Activated naive CD8-positive, alpha-beta T cell treated with anti-CD3 and anti-CD28 coated beads for 36 hours (primary cell): Measurements from ENCODE around the gene PRICKLE2. TPM values are rescaled to one million over a fixed set of nuclear protein-coding genes. Genes with fewer than 3 reads are reported as not detected.

ENCODE experiments used
- DNase-seq: peaks from one replicate; pipeline ENCODE4 v3.0.0; 2021
- H3K27ac Mint-ChIP-seq: one replicate; pipeline ENCODE4 v1.8.0; 2022; ENCODE audit warnings: mild to moderate bottlenecking, moderate library complexity, mixed read lengths
- H3K27me3 Mint-ChIP-seq: one replicate; pipeline ENCODE4 v1.8.0; 2022; ENCODE audit warnings: mild to moderate bottlenecking, mixed read lengths
- H3K36me3 Mint-ChIP-seq: one replicate; pipeline ENCODE4 v1.8.0; 2021; ENCODE audit warnings: mild to moderate bottlenecking, mixed read lengths
- H3K4me1 Mint-ChIP-seq: one replicate; pipeline ENCODE4 v1.8.0; 2021; ENCODE audit warnings: mixed read lengths
- H3K4me3 Mint-ChIP-seq: one replicate; pipeline ENCODE4 v1.8.0; 2022; ENCODE audit warnings: mild to moderate bottlenecking, moderate library complexity, mixed read lengths
- H3K9me3 Mint-ChIP-seq: one replicate; pipeline ENCODE4 v1.8.0; 2022; ENCODE audit warnings: mixed read lengths
- total RNA-seq, 2 experiments: library from RNA; stranded (reverse); gene quantifications; one replicate each; pipeline ENCODE4 v1.2.3, GENCODE V29; 2021

The PRICKLE2 gene
- total RNA-seq, 2 experiments from 2014 or later: not detected

DNA sequence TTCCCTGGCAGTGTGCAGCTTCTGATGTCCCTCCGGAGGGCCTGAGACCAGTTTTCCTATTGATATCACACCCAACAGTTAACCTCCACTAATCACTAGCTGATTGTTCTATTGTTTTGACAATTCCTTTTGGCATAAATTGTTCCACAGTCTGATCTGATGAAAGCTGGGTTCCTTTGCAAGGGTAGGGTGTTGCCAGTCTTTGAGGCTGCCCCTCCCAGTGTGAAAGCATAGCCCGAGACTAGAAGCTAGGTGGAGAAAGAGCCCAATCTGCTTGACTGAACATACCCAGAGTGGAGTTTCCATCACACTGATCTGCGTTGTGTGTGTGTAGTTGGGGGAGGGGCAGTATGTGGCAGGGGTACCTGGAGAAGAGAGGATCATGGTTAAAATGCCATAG, 10.3 kb upstream of the PRICKLE2 start:
- Mint-ChIP-seq H3K9me3 (peaks cover 6% of the 10 kb centered on the region), H3K36me3 (peaks cover 2% of the 10 kb centered on the region), H3K4me1 (no peaks in the 10 kb centered on the region), H3K27ac (no peak overlapping the region), H3K27me3 (peaks cover 7% of the 10 kb centered on the region), H3K4me3 (no peak overlapping the region)
- no peak for DNase-seq

DNA sequence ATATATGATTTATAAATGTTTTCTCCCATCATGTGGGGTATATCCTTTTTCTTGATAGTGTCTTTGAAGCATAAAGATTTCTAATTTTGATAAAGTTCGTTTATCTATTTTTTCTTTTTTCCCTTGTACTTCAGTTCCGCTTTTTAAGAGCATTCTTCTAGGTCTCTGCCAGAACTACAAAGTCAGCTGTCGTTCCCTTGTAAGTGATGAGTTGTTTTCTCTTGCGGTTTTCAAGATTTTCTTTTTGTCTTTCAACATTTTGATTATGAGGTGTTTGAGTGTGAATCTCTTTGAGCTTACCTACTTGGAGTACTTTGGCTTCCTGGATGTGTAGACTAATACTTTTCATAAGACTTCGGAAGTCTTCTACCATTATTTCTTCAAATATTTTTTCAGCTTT, 9.3 kb upstream of the PRICKLE2 start:
- no peak overlapping the region for H3K4me3 Mint-ChIP-seq
- H3K36me3 Mint-ChIP-seq: peaks cover 2% of the 10 kb centered on the region
- H3K4me1 Mint-ChIP-seq: no peaks in the 10 kb centered on the region
- peaks cover 7% of the 10 kb centered on the region for H3K27me3 Mint-ChIP-seq
- DNase-seq: no peak
- no peak overlapping the region for H3K27ac Mint-ChIP-seq
- peaks cover 6% of the 10 kb centered on the region for H3K9me3 Mint-ChIP-seq

DNA sequence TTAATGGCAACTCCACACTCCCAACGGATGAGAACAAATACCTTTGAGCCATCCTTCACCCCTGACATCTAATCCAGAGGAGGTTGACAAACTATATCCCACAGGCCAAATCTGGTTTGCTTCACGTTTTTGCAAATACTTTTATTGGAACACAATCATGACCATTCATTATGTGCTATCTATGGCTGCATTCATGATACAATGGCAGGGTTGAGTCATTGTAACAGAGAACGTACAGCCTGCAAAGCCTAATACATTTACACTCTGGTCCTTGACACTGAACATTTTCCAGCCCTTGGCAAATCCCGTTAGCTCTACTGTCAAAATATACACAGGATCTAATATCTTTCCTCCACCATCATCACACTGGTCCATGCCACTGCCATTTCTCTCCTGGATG, 7.6 kb upstream of the PRICKLE2 start:
- DNase-seq: no peak
- Mint-ChIP-seq H3K27ac (no peak overlapping the region), H3K9me3 (peaks cover 5% of the 10 kb centered on the region), H3K4me3 (no peak overlapping the region), H3K36me3 (peaks cover 1% of the 10 kb centered on the region), H3K4me1 (no peaks in the 10 kb centered on the region), H3K27me3 (peaks cover 4% of the 10 kb centered on the region)

DNA sequence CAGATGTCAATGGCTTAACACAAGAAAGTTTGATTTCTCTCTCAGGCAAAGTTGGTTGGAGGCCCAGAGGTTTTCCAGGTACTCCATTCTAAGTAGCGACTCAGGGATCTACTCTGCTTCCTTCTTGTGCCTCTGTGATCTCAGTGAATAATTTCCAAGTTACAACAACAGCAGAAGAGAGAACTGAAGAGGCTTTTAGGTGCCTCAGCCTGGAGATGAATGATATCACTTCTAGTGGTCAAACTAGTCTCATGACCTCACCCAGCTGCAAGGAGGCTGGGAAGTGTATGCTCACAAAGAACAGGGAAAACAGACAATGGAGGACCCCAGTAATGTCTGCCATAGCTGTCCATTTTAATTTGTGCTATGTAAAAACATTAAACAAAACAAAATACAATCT, 4.6 kb upstream of the PRICKLE2 start:
- DNase-seq: no peak
- H3K36me3 Mint-ChIP-seq: no peaks in the 10 kb centered on the region
- no peak overlapping the region for H3K4me3 Mint-ChIP-seq
- peaks cover 4% of the 10 kb centered on the region for H3K9me3 Mint-ChIP-seq
- no peak overlapping the region for H3K27ac Mint-ChIP-seq
- H3K27me3 Mint-ChIP-seq: peaks cover 17% of the 10 kb centered on the region
- H3K4me1 Mint-ChIP-seq: peaks cover 2% of the 10 kb centered on the region

DNA sequence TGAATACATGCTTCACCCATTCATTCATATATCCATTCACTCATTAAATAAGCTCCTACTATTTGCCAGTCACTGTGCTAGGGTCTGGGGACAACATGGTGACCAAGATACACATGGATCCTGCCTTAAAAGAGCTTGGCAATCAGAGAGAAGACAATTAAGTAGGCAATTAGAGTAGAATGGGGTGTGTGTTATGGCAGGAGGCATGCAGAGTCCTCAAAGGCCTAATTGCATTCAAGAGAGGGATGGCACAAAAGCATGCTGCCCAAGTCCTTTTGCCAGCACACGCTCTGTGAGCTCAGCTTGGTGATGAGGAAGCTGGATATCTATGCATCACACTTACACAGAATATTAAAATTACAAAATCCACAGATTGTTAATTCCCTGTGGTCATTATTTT, 2.8 kb upstream of the PRICKLE2 start:
- H3K27ac Mint-ChIP-seq: no peak overlapping the region
- H3K27me3 Mint-ChIP-seq: peaks cover 26% of the 10 kb centered on the region
- no peaks in the 10 kb centered on the region for H3K36me3 Mint-ChIP-seq

DNA sequence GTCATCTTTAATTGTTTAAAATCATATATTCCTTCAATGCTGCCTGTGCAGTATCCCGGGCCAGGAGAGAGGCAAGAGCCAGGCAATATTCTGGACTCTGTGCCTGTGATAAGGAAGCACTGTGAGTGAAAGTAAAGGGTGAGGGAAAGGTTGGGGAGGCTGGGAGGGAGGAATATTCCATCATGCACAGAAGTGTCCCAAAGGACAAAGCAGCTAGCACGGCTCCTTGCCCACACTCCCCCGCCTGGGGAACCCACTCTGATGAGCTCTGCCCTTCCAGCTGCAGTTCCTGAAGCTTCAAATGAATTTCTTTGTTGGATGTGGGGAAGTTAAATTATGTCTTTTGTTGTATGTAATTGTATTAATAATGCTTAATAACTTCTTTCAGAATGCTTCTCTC, 1.5 kb upstream of the PRICKLE2 start:
- H3K4me1 Mint-ChIP-seq: peaks cover 2% of the 10 kb centered on the region
- no peak overlapping the region for H3K4me3 Mint-ChIP-seq
- H3K36me3 Mint-ChIP-seq: no peaks in the 10 kb centered on the region
- DNase-seq: no peak
- peaks cover 33% of the 10 kb centered on the region for H3K27me3 Mint-ChIP-seq
- H3K9me3 Mint-ChIP-seq: no peaks in the 10 kb centered on the region
- no peak overlapping the region for H3K27ac Mint-ChIP-seq

More for the DNA sequence above, 2.8 kb upstream of the PRICKLE2 start:
- no peak overlapping the region for H3K4me3 Mint-ChIP-seq
- peaks cover 2% of the 10 kb centered on the region for H3K4me1 Mint-ChIP-seq
- no peak for DNase-seq
- H3K9me3 Mint-ChIP-seq: no peaks in the 10 kb centered on the region

DNA sequence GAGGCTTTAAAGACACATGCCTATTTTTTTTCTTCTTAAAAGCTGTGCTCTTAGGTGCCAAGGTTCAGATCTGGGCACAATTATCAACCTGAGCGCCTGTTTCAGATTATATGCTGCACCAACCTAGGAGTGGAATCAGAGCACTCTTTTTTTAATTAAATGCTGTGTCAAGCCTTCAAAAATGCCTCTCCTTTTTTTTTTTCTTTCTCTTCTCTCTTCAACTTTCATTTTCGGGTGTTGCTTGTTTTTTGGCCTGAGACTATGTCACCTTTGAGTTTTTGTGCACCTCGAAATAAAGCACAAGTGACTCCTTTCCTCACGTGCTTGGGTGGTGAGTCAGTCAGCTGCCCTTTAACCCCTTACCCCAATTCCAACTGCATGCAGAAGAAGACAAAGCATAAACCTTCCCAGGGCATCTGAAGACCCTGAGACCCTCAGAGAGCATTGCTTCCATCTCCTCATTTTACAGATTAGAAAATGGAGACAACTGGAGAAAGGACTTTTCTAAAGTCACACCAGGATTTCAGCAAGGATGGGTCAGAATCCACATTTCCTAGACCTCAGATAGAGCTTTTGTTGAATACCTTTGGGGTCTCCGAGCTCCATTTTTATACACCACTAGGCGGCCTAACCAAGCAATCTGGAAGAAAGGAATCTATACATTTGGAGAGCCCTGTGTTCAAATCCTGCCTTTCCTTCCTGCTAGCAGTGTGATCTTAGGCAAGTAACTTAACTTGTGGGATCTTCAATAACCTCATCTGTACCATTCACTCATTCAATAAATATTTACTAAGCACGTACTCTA, 631 bp upstream of the PRICKLE2 start:
- Mint-ChIP-seq H3K4me3 (no peak overlapping the region), H3K27ac (no peak overlapping the region), H3K9me3 (no peaks in the 10 kb centered on the region), H3K27me3 (peaks cover 33% of the 10 kb centered on the region), H3K36me3 (no peaks in the 10 kb centered on the region), H3K4me1 (peaks cover 2% of the 10 kb centered on the region)
- DNase-seq: no peak

DNA sequence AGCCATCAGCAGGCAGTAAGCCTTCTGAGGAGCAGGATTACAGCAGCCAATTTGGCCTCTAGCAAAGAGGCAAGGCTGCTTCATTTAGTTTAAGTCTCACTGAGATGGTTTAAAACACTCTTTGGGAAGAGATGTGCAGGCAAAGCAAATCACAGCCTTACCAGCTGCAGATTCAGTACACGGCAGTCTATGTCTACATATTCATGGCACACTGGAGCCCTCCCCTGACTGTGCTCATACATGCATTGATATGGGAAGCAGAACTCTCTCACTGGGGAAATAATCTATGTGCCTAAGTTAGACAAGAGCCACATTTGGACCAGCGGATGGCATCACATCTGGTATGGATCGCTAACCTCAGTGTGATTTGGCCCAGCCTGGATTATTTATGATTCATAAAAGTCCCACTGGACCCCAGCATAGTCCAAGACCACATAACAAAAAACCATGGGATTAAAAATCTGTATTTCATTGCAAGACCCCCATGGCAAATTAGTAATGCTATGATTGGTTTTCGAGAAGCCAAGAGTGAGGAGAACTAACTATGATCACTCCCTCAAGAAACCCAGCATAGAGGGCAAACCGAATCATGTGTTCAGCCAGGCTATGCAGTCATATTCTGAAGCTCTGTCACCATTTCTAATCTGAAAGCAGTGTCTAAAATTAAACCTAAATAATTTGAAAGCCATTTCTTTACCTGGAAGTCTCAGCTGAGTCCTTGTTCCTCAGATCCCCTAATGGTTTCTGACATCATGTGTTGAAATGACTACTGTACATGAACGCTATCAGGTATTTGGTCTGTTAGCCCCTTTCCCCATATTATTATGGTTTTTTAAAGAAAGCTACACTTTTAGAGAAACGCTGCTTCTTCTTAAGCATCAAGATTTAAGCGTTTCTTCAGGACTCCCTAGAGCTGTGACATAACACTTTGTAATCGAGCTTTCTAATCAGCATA, 1.2 kb downstream of the PRICKLE2 start:
- Mint-ChIP-seq H3K27ac (no peak overlapping the region), H3K4me3 (no peak overlapping the region), H3K36me3 (no peaks in the 10 kb centered on the region), H3K4me1 (peaks cover 2% of the 10 kb centered on the region), H3K9me3 (no peaks in the 10 kb centered on the region), H3K27me3 (peaks cover 33% of the 10 kb centered on the region)
- DNase-seq: no peak

DNA sequence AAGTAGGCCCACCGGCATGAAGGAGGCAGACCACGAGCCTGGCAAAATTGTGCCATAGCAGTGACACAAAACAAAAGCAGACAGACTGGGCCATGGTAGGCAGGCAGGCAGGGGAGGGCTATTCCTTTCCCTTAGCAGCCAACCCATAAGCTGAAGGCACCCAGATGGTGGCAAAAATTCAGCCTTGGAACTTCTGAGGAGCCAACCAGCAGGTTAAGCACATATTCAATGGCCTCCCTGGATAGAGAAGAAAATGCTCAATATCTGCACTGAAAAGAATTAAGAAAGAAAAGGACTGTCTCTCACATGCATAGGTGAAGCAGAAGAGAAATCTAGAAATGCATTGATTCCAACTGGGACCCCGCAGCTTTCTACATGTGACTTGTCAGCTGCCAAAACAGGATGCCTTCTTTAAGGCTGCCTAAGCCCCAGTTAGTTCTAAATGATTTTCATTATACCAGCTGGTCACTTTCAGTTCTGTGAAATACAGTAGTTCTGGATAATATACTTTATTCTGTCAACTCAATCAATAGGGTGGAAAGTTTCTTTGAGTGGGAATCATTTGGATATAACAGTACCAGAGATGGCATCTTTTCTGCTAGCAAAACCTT, 2.7 kb downstream of the PRICKLE2 start:
- DNase-seq: no peak
- no peak overlapping the region for H3K27ac Mint-ChIP-seq
- H3K27me3 Mint-ChIP-seq: peaks cover 33% of the 10 kb centered on the region
- H3K4me1 Mint-ChIP-seq: peaks cover 2% of the 10 kb centered on the region
- H3K4me3 Mint-ChIP-seq: no peak overlapping the region
- H3K9me3 Mint-ChIP-seq: no peaks in the 10 kb centered on the region
- no peaks in the 10 kb centered on the region for H3K36me3 Mint-ChIP-seq

DNA sequence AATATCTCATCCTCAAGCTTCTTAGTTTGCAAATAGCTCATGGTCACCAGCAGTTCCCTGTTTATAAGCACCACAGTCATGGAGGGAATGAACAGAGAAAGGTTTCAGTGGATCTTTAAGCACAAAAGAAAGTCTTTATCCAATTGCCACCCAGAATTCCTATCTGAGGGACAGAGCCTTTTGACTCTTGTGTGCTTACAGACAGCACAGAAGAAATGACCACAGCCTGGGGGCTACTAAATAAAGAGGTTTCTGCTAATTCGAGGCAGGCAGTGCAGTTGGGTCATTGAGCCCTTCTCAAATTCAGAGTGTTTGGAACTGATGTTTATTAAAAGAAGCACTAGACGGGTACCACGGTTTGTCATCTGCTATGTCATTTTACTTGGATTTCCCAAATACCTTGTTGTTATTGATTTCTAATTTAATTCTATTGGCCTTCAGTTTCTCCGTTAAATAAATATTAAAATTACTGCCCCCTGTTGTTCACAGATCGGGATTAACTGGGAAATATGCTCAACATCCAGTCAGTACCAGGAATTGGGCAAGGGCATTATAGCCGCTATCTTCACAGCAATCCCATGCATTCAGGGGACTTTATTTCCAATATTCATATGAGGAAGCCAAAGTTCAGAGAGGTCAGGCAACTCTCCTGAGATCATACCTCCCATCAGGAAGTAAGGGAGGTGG, 3.6 kb downstream of the PRICKLE2 start:
- H3K36me3 Mint-ChIP-seq: no peaks in the 10 kb centered on the region

DNA sequence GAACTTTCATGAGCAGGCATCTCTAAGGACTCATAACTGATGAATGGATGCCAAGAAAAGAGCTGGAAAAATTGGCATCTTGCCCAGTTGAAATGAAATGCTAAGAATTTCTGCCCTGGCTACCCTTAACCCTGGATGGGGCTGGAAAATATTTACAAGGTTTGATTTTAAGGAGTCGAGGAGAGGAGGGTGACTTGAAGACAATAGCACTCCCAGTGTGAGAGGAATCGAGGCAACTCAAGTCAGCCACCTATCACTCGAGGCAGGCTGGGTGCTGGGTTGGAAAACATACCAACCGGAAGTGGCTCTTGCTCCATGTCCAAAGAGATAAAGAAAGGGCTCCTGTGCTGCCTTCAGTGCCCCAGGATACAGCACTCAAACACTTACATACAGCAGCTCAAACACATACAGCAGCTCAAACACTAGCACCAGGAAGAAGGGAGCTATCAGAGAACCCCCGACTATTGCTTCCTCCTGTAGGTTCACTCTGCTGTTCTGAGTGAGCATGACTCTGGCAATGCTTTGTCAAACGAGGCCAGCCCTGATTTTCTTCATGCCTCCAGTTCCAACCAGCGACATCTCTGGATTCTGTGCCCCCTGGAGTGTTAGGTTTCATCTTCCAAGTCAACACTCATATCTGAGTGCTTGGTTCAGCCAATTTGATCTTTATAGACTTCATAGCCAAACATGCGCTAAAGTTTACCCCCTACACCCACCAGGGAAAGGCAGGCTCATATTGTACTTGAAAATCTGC, 4.9 kb downstream of the PRICKLE2 start:
- H3K4me1 Mint-ChIP-seq: no peaks in the 10 kb centered on the region
- no peak overlapping the region for H3K27ac Mint-ChIP-seq
- DNase-seq: no peak
- peaks cover 20% of the 10 kb centered on the region for H3K27me3 Mint-ChIP-seq
- H3K36me3 Mint-ChIP-seq: no peaks in the 10 kb centered on the region
- no peaks in the 10 kb centered on the region for H3K9me3 Mint-ChIP-seq
- H3K4me3 Mint-ChIP-seq: no peak overlapping the region

More for the DNA sequence above, 3.6 kb downstream of the PRICKLE2 start:
- H3K9me3 Mint-ChIP-seq: no peaks in the 10 kb centered on the region
- no peak overlapping the region for H3K27ac Mint-ChIP-seq
- H3K4me1 Mint-ChIP-seq: peaks cover 2% of the 10 kb centered on the region
- H3K4me3 Mint-ChIP-seq: no peak overlapping the region
- DNase-seq: no peak
- H3K27me3 Mint-ChIP-seq: peaks cover 28% of the 10 kb centered on the region

DNA sequence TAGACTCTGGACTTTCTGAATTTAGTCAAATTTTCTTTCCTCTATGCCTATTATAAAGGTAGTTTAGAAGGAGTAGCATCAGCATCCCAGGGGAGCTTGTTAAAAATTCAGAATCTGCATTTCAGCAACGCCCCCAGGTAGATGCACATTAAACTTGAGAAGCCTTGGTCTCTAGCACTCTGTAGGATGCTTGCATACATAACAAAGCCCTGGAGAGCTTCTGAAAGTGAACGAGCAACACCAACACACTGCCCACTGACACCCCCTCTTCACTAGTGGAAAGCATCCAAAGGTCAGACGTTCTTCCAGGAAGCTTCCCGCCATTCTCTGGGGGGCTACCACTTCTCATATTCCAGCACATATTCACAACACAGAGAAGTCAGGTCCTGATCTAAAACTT, 6.5 kb downstream of the PRICKLE2 start:
- Mint-ChIP-seq H3K9me3 (no peaks in the 10 kb centered on the region), H3K27ac (no peak overlapping the region), H3K36me3 (no peaks in the 10 kb centered on the region), H3K4me1 (no peaks in the 10 kb centered on the region), H3K27me3 (peaks cover 18% of the 10 kb centered on the region), H3K4me3 (no peak overlapping the region)
- DNase-seq: no peak

DNA sequence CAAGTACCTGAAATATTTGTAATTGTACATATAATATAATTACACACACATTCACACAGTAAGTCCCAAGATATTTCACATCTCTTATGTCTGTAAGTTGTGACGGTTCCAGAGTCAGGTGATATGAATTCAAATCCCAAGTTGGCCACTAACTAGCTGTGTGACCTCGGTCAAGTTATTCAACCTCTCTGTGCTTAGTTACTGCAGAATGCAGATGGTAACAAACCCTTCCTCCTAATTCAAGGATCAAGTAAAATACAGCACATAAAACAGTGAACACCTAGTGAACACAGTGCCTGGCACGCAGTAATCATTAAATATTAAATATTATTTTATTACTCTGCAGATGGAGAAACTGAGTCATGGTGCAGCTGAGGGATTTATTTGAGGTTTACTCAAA, 6.9 kb downstream of the PRICKLE2 start:
- no peaks in the 10 kb centered on the region for H3K36me3 Mint-ChIP-seq
- H3K4me1 Mint-ChIP-seq: no peaks in the 10 kb centered on the region
- no peak overlapping the region for H3K4me3 Mint-ChIP-seq
- no peaks in the 10 kb centered on the region for H3K9me3 Mint-ChIP-seq
- H3K27me3 Mint-ChIP-seq: peaks cover 14% of the 10 kb centered on the region
- H3K27ac Mint-ChIP-seq: no peak overlapping the region
- DNase-seq: no peak
